ENCODE measurements around the gene CCL14. TPM values are rescaled to one million over a fixed set of nuclear protein-coding genes. Genes with fewer than 3 reads are reported as not detected.
"Not testable (repeated sequence)": the region's sequence is repeated elsewhere in the genome, so short reads cannot be mapped to it uniquely, and the experiment has no call there.

The CCL14 gene
- total RNA-seq, 1 experiment from 2014 or later: not detected

GRCh38 chr17:35942588-35943186, 43.8 kb downstream of the CCL14 start:
- DNase-seq (ENCODE audit: low read depth): no peak

- DNase-seq (ENCODE audit: low read depth): not testable (repeated sequence)
Observed at GRCh38 chr17:35938492-35938891, 48.0 kb downstream of the CCL14 start.

GRCh38 chr17:35936063-35936462, 50.5 kb downstream of the CCL14 start:
- no peak for DNase-seq (ENCODE audit: low read depth)

GRCh38 chr17:35934760-35935159, 51.8 kb downstream of the CCL14 start:
- DNase-seq (ENCODE audit: low read depth): no peak

Other genes with a start within 250 kb of the CCL14 start
- not detected in 2 replicates for gene GAS2L2, start 233.5 kb downstream of the CCL14 start, total RNA-seq (2014; rRNA removed; shearing (Covaris generic))
- gene C17orf50, start 225.8 kb downstream of the CCL14 start, total RNA-seq (2014; rRNA removed; shearing (Covaris generic)): not detected in 2 replicates
- not detected in 2 replicates for gene MMP28, start 191.1 kb downstream of the CCL14 start, total RNA-seq (2014; rRNA removed; shearing (Covaris generic))
- gene TAF15, start 177.2 kb downstream of the CCL14 start, total RNA-seq (2014; rRNA removed; shearing (Covaris generic)): 14.0 and 15.3 TPM in 2 replicates
- not detected in 2 replicates for gene HEATR9, start 117.8 kb downstream of the CCL14 start, total RNA-seq (2014; rRNA removed; shearing (Covaris generic))
- gene CCL5, start 106.4 kb downstream of the CCL14 start, total RNA-seq (2014; rRNA removed; shearing (Covaris generic)): 2.7 and 4.0 TPM in 2 replicates
- gene RDM1, start 56.0 kb downstream of the CCL14 start, total RNA-seq (2014; rRNA removed; shearing (Covaris generic)): 0.96 and 2.4 TPM in 2 replicates
- not detected in 2 replicates for gene LYZL6, start 43.0 kb downstream of the CCL14 start, total RNA-seq (2014; rRNA removed; shearing (Covaris generic))
- not detected in 2 replicates for gene CCL16, start 5.2 kb downstream of the CCL14 start, total RNA-seq (2014; rRNA removed; shearing (Covaris generic))
- gene CCL15, start 14.8 kb upstream of the CCL14 start, total RNA-seq (2014; rRNA removed; shearing (Covaris generic)): not detected in 2 replicates
- not detected in 2 replicates for gene CCL23, start 31.2 kb upstream of the CCL14 start, total RNA-seq (2014; rRNA removed; shearing (Covaris generic))
- gene CCL18, start 77.5 kb upstream of the CCL14 start, total RNA-seq (2014; rRNA removed; shearing (Covaris generic)): not detected in 2 replicates
- gene CCL3, start 103.4 kb upstream of the CCL14 start, total RNA-seq (2014; rRNA removed; shearing (Covaris generic)): 0.96 TPM in 1 of 2 replicates, not detected in the other
- gene CCL4, start 117.1 kb upstream of the CCL14 start, total RNA-seq (2014; rRNA removed; shearing (Covaris generic)): not detected in 2 replicates
- 1.1 TPM in 1 of 2 replicates, not detected in the other for gene TBC1D3B, start 189.9 kb upstream of the CCL14 start, total RNA-seq (2014; rRNA removed; shearing (Covaris generic))
- gene CCL3L1, start 210.0 kb upstream of the CCL14 start, total RNA-seq (2014; rRNA removed; shearing (Covaris generic)): 0.60 TPM in 1 of 2 replicates, not detected in the other
- not detected in 2 replicates for gene CCL4L2, start 224.3 kb upstream of the CCL14 start, total RNA-seq (2014; rRNA removed; shearing (Covaris generic))